Thyroid gland (tissue), 4 donors: ENCODE results near the gene SGIP1.

ENCODE experiments used
- POLR2A ChIP-seq, 2 donors: fragments of 450-650 bp; IDR thresholded peaks; one replicate each; pipeline ENCODE4 v1.6.1; 2017; ENCODE audit warnings: antibody characterized with exemption in 2 of 2, mild to moderate bottlenecking in 2 of 2, moderate library complexity in 1 of 2
- TF ChIP-seq, protein P1 (sequence below), 6 experiments: fragments of 200-600 bp in 3 of 6; fragments of 450-650 bp in 3 of 6; sonication (generic) in 3 of 6; IDR thresholded peaks; one replicate each; pipeline ENCODE4 v1.5.1; 2016 to 2019; ENCODE audit warnings: antibody characterized with exemption in 6 of 6, mild to moderate bottlenecking in 2 of 6, inconsistent platforms in 1 of 6, moderate library complexity in 1 of 6

DNA sequence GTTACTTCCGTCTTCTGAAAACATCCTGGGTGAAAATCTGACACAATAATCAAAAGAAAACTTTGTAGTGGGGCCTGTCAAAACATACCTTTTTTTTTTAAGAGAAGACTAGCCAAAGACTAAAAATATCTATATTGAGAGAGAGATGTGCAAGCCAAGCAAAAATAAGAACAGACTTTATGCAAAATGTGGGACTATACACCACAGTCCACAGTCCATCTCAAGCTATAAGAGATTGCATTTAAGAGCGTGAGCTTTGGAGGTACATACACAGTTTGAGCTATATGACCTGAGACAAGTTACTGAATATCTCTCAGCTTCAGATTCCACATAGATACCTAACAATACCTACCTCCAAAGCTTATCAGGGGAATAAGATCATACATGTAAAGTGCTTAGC is 153.4 kb downstream of the SGIP1 start:
- TF ChIP-seq, protein P1, sequence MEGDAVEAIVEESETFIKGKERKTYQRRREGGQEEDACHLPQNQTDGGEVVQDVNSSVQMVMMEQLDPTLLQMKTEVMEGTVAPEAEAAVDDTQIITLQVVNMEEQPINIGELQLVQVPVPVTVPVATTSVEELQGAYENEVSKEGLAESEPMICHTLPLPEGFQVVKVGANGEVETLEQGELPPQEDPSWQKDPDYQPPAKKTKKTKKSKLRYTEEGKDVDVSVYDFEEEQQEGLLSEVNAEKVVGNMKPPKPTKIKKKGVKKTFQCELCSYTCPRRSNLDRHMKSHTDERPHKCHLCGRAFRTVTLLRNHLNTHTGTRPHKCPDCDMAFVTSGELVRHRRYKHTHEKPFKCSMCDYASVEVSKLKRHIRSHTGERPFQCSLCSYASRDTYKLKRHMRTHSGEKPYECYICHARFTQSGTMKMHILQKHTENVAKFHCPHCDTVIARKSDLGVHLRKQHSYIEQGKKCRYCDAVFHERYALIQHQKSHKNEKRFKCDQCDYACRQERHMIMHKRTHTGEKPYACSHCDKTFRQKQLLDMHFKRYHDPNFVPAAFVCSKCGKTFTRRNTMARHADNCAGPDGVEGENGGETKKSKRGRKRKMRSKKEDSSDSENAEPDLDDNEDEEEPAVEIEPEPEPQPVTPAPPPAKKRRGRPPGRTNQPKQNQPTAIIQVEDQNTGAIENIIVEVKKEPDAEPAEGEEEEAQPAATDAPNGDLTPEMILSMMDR (IDR thresholded peaks at IDR 0.05): no peak
- no peak for TF ChIP-seq POLR2A (IDR thresholded peaks at IDR 0.05)
